ENCODE data around the gene NOD1. TPM values are rescaled to one million over a fixed set of nuclear protein-coding genes. Genes with fewer than 3 reads are reported as not detected.

NOD1 gene
- total RNA-seq, 1 donor from 2014 or later, result 14.5 TPM

GRCh38 chr7:30380294-30380693 lies 98.3 kb downstream of the NOD1 start:
- TF ChIP-seq CTCF (IDR thresholded peaks at IDR 0.05), result no peak
- no peak for TF ChIP-seq POLR2A (IDR thresholded peaks at IDR 0.05)
- TF ChIP-seq POLR2AphosphoS5 (IDR thresholded peaks at IDR 0.05; ENCODE audit: insufficient read depth in 1 of 2, low read depth in 1 of 2), result no peak
- no peak overlapping the region for H3K27ac ChIP-seq

DNA sequence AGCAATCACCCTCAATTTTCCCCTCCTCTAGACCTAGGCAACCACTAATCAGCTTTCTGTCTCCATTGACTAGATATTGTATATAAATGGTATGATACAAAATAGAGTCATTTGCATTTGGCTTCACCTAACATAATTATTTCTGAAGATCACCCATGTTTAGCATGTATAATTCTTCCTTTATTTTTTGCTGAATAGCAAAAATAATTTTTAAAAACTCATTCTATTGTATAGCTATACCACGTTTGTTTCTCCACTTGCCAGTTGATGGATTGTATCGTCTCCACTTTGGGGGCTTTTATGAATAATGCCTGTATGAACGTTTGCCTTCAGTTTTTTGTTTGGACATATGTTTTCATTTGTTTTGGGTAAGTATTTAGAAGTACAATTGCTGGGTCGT lies 98.8 kb downstream of the NOD1 start:
- Histone ChIP-seq H3K9me3 (no peaks in the 10 kb centered on the region), H3K36me3 (no peaks in the 10 kb centered on the region), H3K4me3 (no peak overlapping the region), H3K27ac (no peak overlapping the region), H3K27me3 (no peaks in the 10 kb centered on the region), H3K4me1 (no peaks in the 10 kb centered on the region)
- no peak for DNase-seq (ENCODE audit: extremely low spot score in 2 of 2)
- TF ChIP-seq POLR2AphosphoS5 (IDR thresholded peaks at IDR 0.05; ENCODE audit: insufficient read depth in 1 of 2, low read depth in 1 of 2) (no peak), CTCF (IDR thresholded peaks at IDR 0.05) (no peak), POLR2A (IDR thresholded peaks at IDR 0.05) (no peak)
- intact Hi-C loops (cut with DNase I), result no loop called here

More at GRCh38 chr7:30380294-30380693, 98.3 kb downstream of the NOD1 start:
- Histone ChIP-seq H3K27me3 (no peaks in the 10 kb centered on the region), H3K4me1 (no peaks in the 10 kb centered on the region), H3K9me3 (no peaks in the 10 kb centered on the region), H3K4me3 (no peak overlapping the region), H3K36me3 (no peaks in the 10 kb centered on the region)
- intact Hi-C loops (cut with DNase I), result no loop called here
- DNase-seq (ENCODE audit: extremely low spot score in 2 of 2), result no peak

DNA sequence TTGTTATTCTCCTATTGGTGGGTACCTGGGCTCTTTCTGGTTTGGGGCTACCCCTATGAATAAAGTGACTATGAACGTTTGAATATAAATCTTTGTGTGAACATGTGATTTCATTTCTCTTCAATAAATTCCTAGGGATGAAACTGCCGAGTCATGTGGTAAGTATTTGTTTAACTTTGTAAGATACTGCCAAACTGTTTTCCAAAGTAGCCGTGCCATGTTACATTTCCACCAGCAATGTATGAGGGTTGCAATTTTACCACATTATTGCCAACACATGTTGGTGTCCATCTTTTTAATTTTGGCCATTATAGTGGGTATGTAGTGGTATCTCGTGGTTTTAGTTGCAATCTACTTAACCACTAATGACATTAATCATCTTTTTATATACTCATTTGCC lies 99.5 kb downstream of the NOD1 start:
- TF ChIP-seq CTCF (IDR thresholded peaks at IDR 0.05), result no peak
- no peak for TF ChIP-seq POLR2A (IDR thresholded peaks at IDR 0.05)

GRCh38 chr7:30378275-30378674 lies 100.3 kb downstream of the NOD1 start:
- no peak for DNase-seq (ENCODE audit: extremely low spot score in 2 of 2)
- TF ChIP-seq POLR2AphosphoS5 (IDR thresholded peaks at IDR 0.05; ENCODE audit: insufficient read depth in 1 of 2, low read depth in 1 of 2), result no peak
- TF ChIP-seq POLR2A (IDR thresholded peaks at IDR 0.05), result no peak
- no peak for TF ChIP-seq CTCF (IDR thresholded peaks at IDR 0.05)
- H3K27ac ChIP-seq, result no peak overlapping the region
- H3K4me3 ChIP-seq, result no peak overlapping the region
- no peaks in the 10 kb centered on the region for H3K27me3 ChIP-seq
- H3K9me3 ChIP-seq, result no peaks in the 10 kb centered on the region
- intact Hi-C loops (cut with DNase I), result no loop called here
- no peaks in the 10 kb centered on the region for H3K36me3 ChIP-seq
- no peaks in the 10 kb centered on the region for H3K4me1 ChIP-seq

More for the DNA sequence above, 99.5 kb downstream of the NOD1 start:
- Histone ChIP-seq H3K4me3 (no peak overlapping the region), H3K36me3 (no peaks in the 10 kb centered on the region), H3K4me1 (no peaks in the 10 kb centered on the region), H3K27me3 (no peaks in the 10 kb centered on the region), H3K9me3 (no peaks in the 10 kb centered on the region), H3K27ac (no peak overlapping the region)
- DNase-seq (ENCODE audit: extremely low spot score in 2 of 2), result no peak
- intact Hi-C loops (cut with DNase I), result no loop called here

Other genes starting within 250 kb of the NOD1 start
- 21.9 TPM for gene ZNRF2, start 194.2 kb downstream of the NOD1 start, total RNA-seq
- 21.6 TPM for gene GGCT, start 26.0 kb upstream of the NOD1 start, total RNA-seq
- 83.7 TPM for gene GARS1, start 116.1 kb upstream of the NOD1 start, total RNA-seq
- not detected for gene CRHR2, start 203.7 kb upstream of the NOD1 start, total RNA-seq